ENCODE measurements around the gene ASCC3. TPM values are rescaled to one million over a fixed set of nuclear protein-coding genes. Genes with fewer than 3 reads are reported as not detected.

ASCC3 gene
- total and polyA plus RNA-seq, 2 donors (not counting 1 experiment from before 2014, with no cell fraction given): 9.0 to 42.3 TPM

- DNase-seq (peak; percentile 40), ATAC-seq (ENCODE audit: low read depth) (no peak)
- peaks cover 3% of the 10 kb centered on the region for H3K9me3 Mint-ChIP-seq (ENCODE audit: insufficient read depth)
- Histone ChIP-seq H3K27ac (ENCODE audit: low read length in 2 of 2) (no peak overlapping the region), H3K4me1 (ENCODE audit: control insufficient read depth in 2 of 2, insufficient read depth in 2 of 2, low read length in 2 of 2) (peaks cover 25 to 39% of the 10 kb centered on the region in 2 donors), H3K9ac (ENCODE audit: low read length) (no peak overlapping the region), H3K4me3 (ENCODE audit: control extremely low read depth in 1 of 5, extremely low read depth in 1 of 5, insufficient read depth in 1 of 5, low read depth in 2 of 5, low read length in 4 of 5) (no peak overlapping the region), H3K36me3 (replicated peaks in 1 of 2; ENCODE audit: control extremely low read depth in 1 of 2, control insufficient read depth in 1 of 2, extremely low read depth in 1 of 2, insufficient read depth in 2 of 2, low read length in 1 of 2) (no peaks in the 10 kb centered on the region), H3K4me2 (replicated peaks; ENCODE audit: low read depth, low read length, poor library complexity, severe bottlenecking) (no peak overlapping the region), H3K27me3 (replicated peaks in 1 of 4; ENCODE audit: control extremely low read depth in 1 of 4, control insufficient read depth in 3 of 4, insufficient read depth in 4 of 4, low read length in 3 of 4) (peaks cover 1 to 87% (median 80%) of the 10 kb centered on the region in 4 experiments), H3K9me3 (ENCODE audit: control extremely low read depth in 1 of 3, control insufficient read depth in 2 of 3, insufficient read depth in 1 of 3, low read length in 2 of 3) (peaks cover 1 to 55% (median 14%) of the 10 kb centered on the region in 3 donors), H3K79me2 (ENCODE audit: control insufficient read depth, insufficient read depth, low read length) (no peaks in the 10 kb centered on the region), H4K20me1 (ENCODE audit: control insufficient read depth, insufficient read depth, low read length, poor library complexity, severe bottlenecking) (no peaks in the 10 kb centered on the region), H2AFZ (ENCODE audit: insufficient read depth, low read depth, low read length, poor library complexity, severe bottlenecking) (no peak overlapping the region)
- H3K27ac Mint-ChIP-seq: no peak overlapping the region
- WGBS (ENCODE audit: insufficient coverage): 13% methylated on average over 49 of the region's 49 CpGs
- H3K4me3 Mint-ChIP-seq: peak overlapping the region; percentile 33
- peaks cover 20% of the 10 kb centered on the region for H3K4me1 Mint-ChIP-seq
- peaks cover 71% of the 10 kb centered on the region for H3K27me3 Mint-ChIP-seq
- TF ChIP-seq, protein P1, sequence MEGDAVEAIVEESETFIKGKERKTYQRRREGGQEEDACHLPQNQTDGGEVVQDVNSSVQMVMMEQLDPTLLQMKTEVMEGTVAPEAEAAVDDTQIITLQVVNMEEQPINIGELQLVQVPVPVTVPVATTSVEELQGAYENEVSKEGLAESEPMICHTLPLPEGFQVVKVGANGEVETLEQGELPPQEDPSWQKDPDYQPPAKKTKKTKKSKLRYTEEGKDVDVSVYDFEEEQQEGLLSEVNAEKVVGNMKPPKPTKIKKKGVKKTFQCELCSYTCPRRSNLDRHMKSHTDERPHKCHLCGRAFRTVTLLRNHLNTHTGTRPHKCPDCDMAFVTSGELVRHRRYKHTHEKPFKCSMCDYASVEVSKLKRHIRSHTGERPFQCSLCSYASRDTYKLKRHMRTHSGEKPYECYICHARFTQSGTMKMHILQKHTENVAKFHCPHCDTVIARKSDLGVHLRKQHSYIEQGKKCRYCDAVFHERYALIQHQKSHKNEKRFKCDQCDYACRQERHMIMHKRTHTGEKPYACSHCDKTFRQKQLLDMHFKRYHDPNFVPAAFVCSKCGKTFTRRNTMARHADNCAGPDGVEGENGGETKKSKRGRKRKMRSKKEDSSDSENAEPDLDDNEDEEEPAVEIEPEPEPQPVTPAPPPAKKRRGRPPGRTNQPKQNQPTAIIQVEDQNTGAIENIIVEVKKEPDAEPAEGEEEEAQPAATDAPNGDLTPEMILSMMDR (IDR thresholded peaks at IDR 0.05): no peak
- no peak for TF ChIP-seq EZH2 (IDR thresholded peaks at IDR 0.05; ENCODE audit: borderline replicate concordance, insufficient read depth, low read depth, low read length, poor library complexity, severe bottlenecking)
- intact Hi-C loops (cut with micrococcal nuclease): loop anchor here (5.0 kb wide), 2 partner anchors 860 to 1625 kb away; partner anchors contain the start of gene PRDM13
- CTCF ChIA-PET: no interaction called here
- POLR2A ChIA-PET: no interaction called here
Observed at GRCh38 chr6:100467129-100468015, 413.8 kb downstream of the ASCC3 start.
